Frontal cortex (tissue), 4 donors: Measurements from ENCODE around the gene REG3A. TPM values are rescaled to one million over a fixed set of nuclear protein-coding genes. Genes with fewer than 3 reads are reported as not detected.

Experiments
- DNase-seq, 2 donors: peaks; one replicate each; pipeline ENCODE4 v3.0.0; 2012; ENCODE audit warnings: low spot score in 2 of 2
- FAIRE-seq: peaks from 2 replicates; lab custom pipeline; 2012; peaks lifted over from hg19 to GRCh38; lab: Jason Lieb, UNC
- total RNA-seq: library from RNA; depleted of rRNA; stranded (reverse); fragments of >200 nt; gene quantifications from one replicate; pipeline ENCODE4 v1.2.3, GENCODE V29; 2014
- donor health status: control.
- donor health status: control.
- donor health status: control.

The REG3A gene
- total RNA-seq, 1 donor from 2014 or later = not detected

DNA sequence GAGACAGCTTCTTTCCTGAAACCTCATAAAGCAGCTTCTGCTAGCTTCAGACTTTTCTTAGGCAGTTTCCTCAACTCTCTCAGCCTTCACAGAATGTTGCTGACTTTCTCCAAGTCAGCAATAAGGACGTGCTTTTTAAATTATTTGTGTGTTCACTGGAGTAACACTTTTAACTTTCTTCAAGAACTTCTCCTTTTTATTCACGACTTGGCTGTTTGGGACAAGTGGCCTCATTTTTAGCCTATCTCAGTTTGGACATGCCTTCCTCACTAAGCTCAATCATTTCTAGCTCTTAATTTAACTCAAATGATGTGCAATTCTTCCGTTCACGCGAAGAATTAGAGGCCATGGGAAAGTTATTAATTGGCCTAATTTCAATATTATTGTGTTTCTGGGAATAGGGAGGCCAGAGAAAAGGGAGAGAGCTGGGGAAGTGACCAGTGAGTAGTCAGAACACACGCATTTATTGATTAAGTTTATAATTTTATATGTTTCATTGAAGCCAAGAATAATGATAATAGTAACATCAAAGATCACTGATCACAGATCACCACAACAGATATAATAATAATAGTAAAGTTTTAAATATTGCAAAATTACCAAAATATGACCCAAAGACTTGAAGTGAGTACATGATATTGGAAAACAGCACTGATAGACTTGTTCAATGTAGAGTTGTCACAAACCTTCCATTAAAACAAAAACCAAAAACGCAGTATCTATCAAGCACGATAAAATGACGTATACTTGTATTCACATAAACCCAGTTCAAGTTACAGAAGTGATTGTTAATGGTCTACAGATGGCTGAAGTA, 34.4 kb downstream of the REG3A start:
- FAIRE-seq = no peak

DNA sequence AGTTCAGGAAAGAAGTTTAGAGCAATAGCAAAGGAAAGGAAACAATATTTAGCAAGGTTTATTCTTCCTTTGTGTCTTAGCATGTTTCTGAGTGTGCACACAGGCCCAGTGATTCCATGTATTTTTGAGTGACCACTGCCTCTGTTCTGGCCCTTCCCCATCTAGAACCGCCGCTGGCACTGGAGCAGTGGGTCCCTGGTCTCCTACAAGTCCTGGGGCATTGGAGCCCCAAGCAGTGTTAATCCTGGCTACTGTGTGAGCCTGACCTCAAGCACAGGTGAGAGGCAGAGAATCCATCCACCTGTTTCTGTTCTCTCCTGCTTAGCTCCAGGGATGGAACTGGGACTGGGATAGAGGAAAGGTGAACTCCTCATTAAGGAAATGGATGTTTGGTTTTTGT, 36.9 kb downstream of the REG3A start:
- FAIRE-seq = no peak

More for the DNA sequence above, 34.4 kb downstream of the REG3A start:
- no peak for DNase-seq

DNA sequence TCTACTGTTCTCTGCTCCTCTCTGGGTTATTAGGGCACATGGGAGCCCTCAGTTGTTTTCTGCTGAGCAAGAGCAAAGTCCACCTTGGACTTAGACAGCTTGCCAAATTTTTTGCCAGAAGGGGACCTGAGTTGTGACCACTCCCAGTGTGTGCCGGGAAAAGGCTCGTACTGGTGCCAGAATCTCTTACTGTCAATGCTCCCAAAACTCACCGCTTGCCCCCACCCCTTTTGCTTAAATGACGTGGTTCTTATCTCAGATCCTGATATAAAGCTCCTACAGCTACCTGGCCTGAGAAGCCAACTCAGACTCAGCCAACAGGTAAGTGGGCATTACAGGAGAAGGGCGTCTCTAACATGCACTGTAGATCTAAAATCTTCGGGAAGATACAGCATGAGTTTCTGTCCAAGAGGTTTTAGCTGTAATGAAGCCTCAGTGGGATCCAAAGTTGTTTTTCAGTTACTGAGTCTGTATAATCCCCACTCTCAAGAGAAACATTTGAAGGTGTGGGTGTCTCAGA, 39.3 kb downstream of the REG3A start, which contains the start of gene REG1A:
Gene REG1A, plus strand, starts transcription at position 295 of the 520 bp plus-strand sequence. CDS start 374 bp downstream, outside the sequence.
- DNase-seq (no peak), FAIRE-seq (no peak)

More for the DNA sequence above, 36.9 kb downstream of the REG3A start:
- no peak for DNase-seq

DNA sequence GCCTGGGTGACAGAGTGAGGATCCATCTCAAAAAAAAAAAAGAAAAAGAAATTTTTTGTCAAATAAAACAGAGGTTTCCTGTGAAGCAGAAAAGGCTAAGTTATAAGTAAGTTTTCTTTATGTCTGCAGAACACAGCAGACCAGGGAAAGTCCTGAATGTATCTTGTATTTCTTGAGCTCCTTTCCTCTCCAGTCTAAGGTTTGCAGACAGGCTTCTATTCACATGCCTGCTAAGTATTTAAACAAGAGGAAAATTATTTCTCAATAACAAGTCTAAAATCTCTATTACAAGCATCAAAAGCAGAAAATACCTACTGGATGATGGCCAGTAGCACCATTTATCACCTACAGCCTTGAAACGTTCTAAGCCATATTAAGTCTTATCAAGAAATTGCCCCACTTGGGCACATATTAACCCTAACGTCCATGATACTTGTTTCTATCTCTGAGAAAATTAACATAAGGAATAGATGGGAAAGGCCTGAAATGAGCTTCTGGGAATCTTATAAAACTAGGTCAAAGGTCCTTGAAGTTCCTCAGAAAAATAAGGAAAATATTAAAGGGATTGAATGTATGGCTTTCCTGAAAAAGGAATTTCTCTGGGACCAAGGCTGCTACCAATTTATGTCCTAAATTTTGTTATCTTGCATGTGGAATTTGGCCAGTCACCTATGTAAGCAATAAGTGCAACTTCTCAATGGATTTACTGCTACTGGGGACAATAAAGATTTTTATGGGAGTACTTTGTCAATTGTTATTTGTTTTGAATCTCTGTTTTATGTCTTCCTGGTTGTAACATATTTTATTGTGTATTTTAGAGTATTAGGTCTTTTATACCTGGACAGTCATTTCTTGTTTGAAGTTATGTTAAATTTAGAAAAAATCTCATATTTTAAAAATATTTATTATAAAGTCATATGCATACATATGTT, 42.3 kb downstream of the REG3A start:
- DNase-seq = no peak
- FAIRE-seq = peak; percentile 3

DNA sequence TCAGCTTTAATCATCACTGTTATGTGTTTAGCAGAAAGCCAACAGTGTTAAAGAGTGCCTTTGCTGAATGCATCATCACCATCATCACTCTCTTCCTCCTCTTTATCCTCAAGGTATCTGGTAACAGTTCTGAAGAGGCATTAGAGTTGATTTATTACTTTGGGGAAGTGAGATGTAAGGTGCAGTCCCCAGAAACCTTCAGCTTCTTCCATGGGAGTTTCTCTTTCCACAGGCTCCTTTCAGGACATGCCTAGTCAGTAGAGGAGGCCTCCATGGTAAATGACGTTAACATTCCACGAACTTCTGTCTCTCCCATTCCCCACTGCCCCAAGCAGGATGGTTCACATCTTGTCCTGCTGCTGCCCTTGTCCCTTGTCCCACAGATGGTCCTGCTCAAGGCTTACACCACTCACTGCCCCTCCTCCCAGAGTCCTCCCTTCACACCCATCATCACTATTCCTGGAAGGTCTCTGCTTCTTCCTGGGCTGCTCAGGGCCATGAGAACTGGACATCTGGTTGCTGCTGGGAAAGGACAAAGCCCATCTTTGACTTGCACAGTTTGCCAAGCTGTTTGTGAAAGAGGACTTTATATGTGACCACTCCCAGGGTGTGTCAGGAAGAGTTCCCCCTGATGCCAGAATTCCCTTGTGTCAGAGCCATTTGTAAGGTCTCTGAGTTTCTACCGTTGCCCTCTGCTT, 44.6 kb downstream of the REG3A start:
- DNase-seq = no peak
- no peak for FAIRE-seq

DNA sequence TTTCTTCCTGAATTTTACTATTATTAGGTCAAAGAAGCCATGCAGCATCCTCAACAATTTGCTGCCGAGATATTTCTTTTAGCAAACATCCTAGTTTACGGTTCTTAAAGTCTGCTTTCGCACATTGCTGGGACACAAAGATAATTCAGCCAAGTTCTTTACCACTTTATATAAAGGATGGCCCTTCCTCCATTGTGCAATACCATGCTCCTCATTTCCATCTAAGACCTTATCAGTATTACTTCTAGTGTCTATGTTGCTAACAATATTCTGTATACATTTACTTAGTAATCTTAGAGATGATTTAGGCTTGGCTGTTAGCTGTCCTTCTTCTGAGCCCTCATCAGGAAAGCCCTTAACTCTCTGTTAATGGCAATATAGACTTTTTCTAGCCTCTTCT, 47.3 kb downstream of the REG3A start:
- no peak for FAIRE-seq
- no peak for DNase-seq

Other genes with a start within 250 kb of the REG3A start
- gene REG3G, start 134.1 kb downstream of the REG3A start, total RNA-seq = not detected
- not detected for gene REG1B, start 71.8 kb downstream of the REG3A start, total RNA-seq
- gene REG1A, start 39.3 kb downstream of the REG3A start, total RNA-seq = not detected